HG03565 (cell line): Measurements from ENCODE around the gene SHLD3.
"Not testable (repeated sequence)": the region's sequence is repeated elsewhere in the genome, so short reads cannot be mapped to it uniquely, and the experiment has no call there.

Source experiments
- ATAC-seq: cut with Tn5 transposase; IDR thresholded peaks from one replicate; pipeline ENCODE4 v1.9.1; 2021; ENCODE audit warnings: mild to moderate bottlenecking, moderate library complexity; ENCODE audit not compliant: unreplicated experiment

Gene SHLD3, protein sequence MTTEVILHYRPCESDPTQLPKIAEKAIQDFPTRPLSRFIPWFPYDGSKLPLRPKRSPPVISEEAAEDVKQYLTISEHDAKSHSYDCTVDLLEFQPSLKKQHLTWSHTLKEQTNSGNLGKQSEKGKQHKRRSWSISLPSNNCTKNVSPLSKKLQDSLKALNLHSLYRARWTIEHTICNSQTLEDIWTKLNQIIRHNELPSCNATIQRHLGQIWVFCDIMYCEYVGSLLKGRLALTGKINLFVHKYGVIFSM

GRCh38 chr5:65624571-65625555 is at the start of gene SHLD3, which contains the start of gene TRAPPC13:
TSS of gene SHLD3 (plus strand) at chr5:65625027. CDS start at chr5:65629588, 4,561 bp downstream.
TSS of gene TRAPPC13 (plus strand) at chr5:65625027. CDS start at chr5:65625061, 34 bp downstream.
- peak; percentile 49 for ATAC-seq

GRCh38 chr5:65577141-65577540 is 47.7 kb upstream of the SHLD3 start:
- ATAC-seq, result no peak

- no peak for ATAC-seq
These were observed 36.1 kb upstream of the SHLD3 start for GRCh38 chr5:65588694-65589093.

DNA sequence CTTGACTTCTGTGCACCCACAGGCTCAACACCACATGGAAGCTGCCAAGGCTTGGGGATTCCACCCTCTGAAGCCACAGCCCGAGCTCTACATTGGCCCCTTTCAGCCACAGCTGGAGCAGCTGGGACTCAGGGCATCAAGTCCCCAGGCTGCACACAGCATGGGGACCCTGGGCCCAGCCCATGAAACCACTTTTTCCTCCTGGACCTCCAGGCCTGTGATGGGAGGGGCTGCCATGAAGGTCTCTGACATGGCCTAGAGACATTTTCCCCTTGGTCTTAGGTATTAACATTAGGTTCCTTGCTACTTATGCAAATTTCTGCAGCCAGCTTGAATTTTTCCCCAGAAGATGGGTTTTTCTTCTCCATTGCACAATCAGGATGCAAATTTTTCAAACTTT is 23.1 kb upstream of the SHLD3 start:
- ATAC-seq, result not testable (repeated sequence)

DNA sequence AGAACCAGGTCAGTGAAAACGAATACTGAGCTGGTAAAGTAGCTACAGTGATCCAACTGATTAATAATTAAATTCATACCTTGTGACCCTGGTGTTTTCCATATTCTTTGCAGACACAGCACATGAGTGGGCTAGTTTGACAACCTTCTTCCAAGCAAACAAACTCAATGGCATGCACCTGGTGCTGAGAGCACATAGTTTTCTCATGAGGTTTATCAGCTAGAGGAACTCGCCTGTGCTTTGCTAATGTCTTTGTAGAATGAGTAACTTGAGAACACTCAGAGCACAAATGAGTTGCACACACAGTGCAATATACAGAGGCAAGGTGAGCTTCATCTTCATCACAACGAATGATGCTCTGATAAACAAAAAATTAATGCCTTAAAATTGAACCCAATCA is 13.3 kb upstream of the SHLD3 start:
- no peak for ATAC-seq

DNA sequence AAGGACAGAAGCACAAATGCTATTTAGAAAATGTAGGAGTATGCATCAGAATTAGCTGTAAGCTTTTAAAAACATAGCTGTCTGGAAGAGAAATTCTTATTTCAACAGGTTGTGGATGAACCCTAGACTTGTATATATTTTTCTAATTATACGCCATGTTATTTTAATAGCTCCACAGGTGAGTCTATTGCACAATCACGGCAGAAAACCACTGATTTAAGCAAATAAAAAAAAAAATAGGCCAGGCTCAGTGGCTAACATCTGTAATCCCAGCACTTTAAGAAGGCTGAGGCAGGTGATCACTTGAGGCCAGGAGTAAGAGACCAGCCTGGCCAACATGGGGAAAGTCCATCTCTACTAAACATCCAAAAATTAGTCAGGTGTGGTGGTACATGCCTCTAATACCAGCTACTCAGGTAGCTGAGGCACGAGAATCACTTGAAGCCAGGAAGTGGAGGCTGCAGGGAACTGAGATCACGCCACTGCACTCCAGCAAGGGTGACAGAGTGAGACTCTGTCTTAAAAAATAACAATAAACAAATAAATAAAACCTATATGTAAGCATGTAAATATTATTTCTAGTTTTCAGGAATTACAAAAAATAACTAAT is 12.4 kb upstream of the SHLD3 start:
- no peak for ATAC-seq

DNA sequence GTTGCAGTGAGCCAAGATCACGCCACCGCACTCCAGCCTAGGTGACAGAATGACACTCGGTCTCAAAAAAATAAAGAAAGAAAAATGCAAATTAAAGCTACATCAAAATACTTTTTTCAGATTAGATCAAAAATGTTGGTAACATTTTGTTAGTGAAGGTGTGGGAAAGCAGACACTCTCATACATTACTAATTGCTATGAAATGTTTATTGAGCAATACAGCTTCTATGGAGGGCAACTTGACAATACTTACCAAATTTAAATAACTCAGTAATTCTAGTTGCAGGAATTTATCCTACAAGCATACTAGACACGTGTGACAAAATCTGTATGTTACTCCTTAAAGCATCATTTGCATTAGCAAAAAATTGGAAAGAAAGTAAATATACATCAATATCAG is 4.8 kb upstream of the SHLD3 start:
- no peak for ATAC-seq

- ATAC-seq, result not testable (repeated sequence)
These were observed 2.9 kb upstream of the SHLD3 start for GRCh38 chr5:65621961-65622360.

DNA sequence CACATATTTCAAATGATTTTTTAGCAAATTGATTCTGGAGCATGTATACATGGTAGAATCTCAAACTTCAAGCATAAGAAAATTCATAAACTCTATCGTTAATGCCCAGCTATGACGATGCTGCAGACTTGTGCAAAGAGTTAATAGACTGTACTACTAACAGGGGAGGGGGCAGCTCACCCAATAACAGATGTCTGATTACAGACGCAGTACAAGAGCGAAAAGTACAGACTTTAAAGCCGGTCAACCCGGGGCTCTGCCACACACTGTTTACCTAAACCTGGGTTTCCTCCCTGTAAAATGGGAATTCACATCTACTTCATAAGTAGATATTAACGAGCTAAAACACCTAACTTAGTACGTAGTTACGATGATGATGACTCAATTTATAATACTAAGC is 1.3 kb upstream of the SHLD3 start:
- ATAC-seq, result no peak

DNA sequence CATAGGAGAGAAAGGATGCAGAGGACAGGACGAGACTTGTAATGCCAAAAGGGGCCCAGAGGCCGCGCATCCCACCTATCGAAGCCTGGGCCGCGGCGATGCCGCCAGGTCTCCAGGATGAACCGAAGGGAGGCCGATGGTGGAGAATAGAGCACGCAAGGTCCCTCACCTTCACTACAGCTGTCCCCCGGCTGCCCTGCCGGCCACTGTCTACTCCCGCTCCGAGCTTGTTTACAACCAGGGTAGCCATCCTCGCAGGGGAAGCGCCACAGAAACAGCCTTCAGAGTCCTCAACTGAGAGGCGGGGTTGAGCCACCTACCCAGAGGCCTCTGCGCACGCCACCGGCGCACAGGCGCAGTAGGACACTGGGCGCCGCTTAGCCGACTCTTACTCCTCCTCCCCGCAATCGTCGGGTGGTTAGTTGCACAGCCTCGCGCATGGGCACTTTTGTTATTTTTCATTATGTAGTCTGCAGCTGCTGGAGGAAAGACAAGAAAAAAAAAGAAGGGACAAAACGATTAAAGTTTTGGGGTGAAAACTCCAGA is 729 bp upstream of the SHLD3 start, which contains the start of gene TRIM23:
Gene TRIM23 (minus strand): TSS at position 309 of the 546 bp plus-strand sequence. CDS start 59 bp downstream, at position 250.
- ATAC-seq, result peak; percentile 90

GRCh38 chr5:65625743-65626142 is 916 bp downstream of the SHLD3 start:
- no peak for ATAC-seq

GRCh38 chr5:65630981-65631380 is 6.2 kb downstream of the SHLD3 start:
- no peak for ATAC-seq

DNA sequence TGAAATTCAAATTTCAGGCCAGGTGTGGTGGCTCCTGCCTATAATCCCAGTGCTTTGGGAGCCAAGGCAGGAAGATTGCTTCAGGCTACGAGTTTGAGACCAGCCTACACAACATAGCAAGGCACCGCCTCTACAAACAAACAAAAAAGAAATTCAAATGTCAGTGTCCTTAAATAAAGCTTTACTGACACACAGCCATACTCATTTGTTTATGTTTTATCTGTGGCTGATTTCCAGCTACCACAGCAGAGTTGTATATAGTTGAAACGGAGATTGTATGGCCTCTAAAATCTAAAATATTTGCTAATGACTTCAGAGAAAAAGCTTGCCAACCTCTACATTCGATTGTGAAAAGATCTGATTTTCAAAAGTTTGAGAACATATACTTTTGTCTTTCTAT is 15.4 kb downstream of the SHLD3 start:
- ATAC-seq, result no peak

DNA sequence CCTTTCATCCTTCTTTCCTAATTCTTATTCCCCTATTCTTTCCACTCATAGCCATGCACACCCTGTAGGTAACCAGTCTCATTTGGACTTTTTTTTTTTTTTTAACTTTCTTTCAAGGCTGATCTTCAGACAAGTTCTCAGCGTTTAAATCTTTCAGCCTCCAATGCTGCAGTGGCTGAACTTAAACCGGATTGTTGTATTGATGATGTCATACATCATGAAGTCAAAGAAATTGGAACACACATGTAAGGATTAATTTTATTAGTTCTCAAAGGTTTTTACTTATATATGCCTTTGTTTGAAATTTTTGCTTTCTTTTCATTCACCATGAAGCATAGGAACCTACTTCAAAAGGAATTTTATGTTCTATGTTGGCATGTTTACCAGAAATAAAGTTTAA is 22.1 kb downstream of the SHLD3 start:
- no peak for ATAC-seq

- no peak for ATAC-seq
These were observed 23.1 kb downstream of the SHLD3 start for GRCh38 chr5:65647941-65648340.

- ATAC-seq, result no peak
These were observed 26.3 kb downstream of the SHLD3 start for GRCh38 chr5:65651144-65651543.

- ATAC-seq, result no peak
These were observed 29.9 kb downstream of the SHLD3 start for GRCh38 chr5:65654713-65655112.

- no peak for ATAC-seq
These were observed 39.1 kb downstream of the SHLD3 start for GRCh38 chr5:65663804-65664521.

DNA sequence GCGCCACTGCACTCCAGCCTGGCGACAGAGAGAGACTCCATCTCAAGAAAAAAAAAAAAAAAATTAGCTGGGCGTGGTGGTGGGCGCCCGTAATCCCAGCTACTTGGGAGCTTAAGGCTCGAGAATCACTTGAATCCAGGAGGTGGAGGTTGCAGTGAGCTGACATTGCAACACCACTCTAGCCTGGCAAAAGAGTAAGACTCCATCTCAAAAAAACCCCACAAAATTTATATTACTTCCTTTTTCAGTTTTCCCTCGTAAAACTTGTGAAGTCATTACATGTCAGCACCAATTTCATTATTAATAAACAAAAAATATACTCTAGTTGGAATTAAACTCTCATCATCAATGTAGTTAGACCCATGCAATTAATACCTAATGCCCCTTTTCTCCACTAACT is 43.9 kb downstream of the SHLD3 start:
- no peak for ATAC-seq

DNA sequence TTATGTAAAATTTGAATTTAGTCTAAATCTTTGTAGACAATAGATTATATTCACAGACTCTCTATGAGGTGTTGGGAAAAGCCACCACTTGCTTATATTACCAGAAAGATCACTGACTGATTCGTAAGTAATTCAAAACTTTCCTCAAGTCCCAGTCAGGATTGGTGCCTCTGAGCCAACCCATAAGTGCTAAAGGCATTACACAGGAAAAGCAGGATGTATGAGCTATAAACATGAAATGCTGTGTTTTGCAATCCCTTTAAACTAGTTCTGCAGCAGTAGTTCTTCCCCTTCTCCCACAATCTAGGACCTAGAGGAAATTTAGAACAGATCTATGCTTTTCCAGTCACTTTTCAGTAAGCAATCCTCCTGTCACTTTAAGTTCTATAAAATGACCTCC is 48.0 kb downstream of the SHLD3 start:
- ATAC-seq, result no peak
